GM12874 (cell line): ENCODE measurements around the gene MDC1.

Experiments used
- TF ChIP-seq, protein P1 (sequence below): IDR thresholded peaks from 2 replicates; pipeline ENCODE4 v1.5.1; 2011; ENCODE audit warnings: low read depth, mild to moderate bottlenecking, control low read depth, low read length, moderate library complexity; ENCODE audit not compliant: insufficient read depth

Gene MDC1

GRCh38 chr6:30760549-30760948 lies 43.5 kb upstream of the MDC1 start:
- TF ChIP-seq, protein P1, sequence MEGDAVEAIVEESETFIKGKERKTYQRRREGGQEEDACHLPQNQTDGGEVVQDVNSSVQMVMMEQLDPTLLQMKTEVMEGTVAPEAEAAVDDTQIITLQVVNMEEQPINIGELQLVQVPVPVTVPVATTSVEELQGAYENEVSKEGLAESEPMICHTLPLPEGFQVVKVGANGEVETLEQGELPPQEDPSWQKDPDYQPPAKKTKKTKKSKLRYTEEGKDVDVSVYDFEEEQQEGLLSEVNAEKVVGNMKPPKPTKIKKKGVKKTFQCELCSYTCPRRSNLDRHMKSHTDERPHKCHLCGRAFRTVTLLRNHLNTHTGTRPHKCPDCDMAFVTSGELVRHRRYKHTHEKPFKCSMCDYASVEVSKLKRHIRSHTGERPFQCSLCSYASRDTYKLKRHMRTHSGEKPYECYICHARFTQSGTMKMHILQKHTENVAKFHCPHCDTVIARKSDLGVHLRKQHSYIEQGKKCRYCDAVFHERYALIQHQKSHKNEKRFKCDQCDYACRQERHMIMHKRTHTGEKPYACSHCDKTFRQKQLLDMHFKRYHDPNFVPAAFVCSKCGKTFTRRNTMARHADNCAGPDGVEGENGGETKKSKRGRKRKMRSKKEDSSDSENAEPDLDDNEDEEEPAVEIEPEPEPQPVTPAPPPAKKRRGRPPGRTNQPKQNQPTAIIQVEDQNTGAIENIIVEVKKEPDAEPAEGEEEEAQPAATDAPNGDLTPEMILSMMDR = no peak

DNA sequence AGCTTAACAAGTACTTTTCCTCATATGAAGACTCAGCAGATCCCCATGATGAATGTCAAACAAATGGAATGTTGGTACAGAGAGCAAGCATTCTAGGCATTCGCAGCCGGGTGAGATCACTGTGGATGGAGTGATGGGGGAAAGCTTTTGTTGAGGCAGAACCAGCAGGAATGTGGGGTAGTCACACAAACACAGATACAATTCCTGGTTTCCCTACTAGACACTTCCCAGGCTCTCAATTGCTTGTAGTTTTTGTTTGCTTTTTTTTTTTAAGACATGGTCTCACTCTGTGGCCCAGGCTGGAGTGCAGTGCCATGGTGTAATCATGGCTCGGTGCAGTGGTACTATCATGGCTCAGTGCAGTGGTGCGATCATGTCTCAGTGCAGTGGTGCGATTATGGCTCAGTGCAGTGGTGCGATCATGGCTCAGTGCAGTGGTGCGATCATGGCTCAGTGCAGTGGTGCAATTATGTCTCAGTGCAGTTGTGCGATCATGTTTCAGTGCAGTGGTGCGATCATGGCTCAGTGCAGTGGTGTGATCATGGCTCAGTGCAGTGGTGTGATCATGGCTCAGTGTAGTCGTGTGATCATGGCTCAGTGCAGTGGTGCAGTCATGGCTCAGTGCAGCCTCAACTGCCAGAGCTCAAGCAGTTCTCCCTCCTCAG lies 42.6 kb upstream of the MDC1 start:
- TF ChIP-seq, protein P1 = no peak

DNA sequence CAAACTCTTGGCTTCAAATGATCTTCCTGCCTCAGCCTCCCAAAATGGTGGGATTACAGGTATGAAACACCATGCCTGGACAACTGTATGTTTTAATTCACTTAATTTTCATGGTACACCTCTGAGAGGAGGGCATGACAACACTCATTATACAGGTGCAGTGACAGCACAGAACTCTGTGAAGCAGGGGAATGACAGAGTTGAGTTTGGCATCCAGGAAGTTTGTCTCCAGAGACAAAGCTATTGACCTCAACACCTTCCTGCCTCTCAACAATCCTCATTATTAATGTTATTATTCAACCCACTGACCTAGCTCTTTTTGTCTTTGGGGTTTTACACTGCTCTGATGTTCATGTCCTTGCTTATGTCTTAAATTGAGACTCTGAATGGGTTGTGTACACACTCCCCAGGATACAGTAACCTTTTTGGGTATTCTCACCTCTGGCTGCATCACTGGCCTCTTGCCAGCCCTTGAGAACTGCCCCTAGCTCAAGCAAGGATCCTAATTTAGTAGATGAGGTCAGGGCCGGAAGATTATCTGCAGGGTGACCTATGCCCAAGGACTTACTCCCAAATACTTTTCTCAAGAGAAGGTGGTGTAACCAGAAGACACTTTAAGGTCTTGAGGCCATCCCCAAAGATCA lies 40.3 kb upstream of the MDC1 start:
- TF ChIP-seq, protein P1 = no peak

DNA sequence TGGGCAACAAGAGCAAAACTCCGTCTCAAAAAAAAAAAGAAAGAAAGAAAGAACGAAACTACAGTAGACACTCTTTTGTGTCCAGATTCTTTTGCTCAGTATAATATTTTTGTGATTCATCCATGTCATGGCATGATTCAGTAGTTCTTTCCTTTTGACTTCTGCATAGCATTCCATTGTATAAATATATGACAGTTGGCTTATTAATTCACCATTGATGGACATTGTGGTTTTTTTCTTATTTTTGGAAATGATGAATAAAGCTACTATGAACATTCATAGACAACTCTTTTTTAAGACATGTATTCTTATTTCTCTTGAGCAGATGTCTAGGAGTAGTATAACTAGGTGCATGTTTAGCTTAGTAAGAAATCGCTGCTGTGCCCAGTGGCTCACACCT lies 37.5 kb upstream of the MDC1 start:
- TF ChIP-seq, protein P1 = no peak

GRCh38 chr6:30752157-30752927 lies 35.3 kb upstream of the MDC1 start:
- TF ChIP-seq, protein P1 = no peak

GRCh38 chr6:30750379-30750668 lies 33.2 kb upstream of the MDC1 start:
- TF ChIP-seq, protein P1 = no peak

DNA sequence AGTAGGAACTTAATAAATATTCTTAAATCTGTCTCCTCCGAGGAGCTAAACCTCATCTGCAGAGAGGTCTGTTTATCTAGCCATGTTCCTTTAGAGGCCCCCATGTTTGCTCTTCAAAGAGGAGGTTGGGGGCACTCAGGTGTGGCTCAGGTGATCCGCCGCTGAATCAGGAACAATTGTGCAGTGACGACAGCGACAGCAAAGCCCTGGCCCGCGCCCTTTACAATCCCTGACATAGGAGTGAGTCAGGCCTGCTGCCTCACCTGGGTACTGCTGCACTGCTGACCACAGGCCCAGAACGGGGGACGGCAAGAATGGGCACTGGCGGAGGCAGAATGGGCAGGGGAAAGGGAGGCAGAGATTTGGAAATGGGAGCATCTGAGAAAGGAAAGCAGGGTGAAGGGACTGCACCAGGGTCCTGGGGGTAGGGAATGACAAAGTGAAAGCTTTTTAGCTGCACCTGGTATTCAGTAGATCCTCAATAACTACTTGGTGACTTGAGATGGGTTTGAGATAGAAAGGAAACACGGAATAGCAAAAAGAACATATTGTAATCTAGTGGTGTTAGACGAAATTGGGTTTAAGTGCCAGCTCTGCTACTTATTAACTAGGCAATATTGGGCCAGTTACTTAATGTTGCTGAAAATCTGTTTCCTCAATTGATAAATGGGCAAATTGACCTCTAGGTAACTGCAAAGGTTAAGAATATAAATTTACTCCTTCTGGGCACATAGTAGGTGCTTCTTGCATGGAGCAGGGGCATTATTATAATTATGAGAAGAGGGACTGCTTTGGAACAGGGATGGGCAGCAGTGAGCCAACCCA lies 32.7 kb upstream of the MDC1 start:
- TF ChIP-seq, protein P1 = no peak
